Trophoblast cell (in vitro differentiated cells and primary cell): Measurements from ENCODE around the gene NFYA.

Experiments used
- DNase-seq, 2 donors: peaks; one replicate each; pipeline ENCODE4 v3.0.0-alpha.2; 2016
- H2AFZ ChIP-seq: 2 replicates; pipeline ENCODE4 v1.6.1; 2013; ENCODE audit warnings: low read length, moderate library complexity, mild to moderate bottlenecking; ENCODE audit not compliant: insufficient read depth, poor library complexity
- H2AK5ac ChIP-seq: 2 replicates; pipeline ENCODE4 v1.6.1; 2013; ENCODE audit warnings: mild to moderate bottlenecking, low read length
- H2BK120ac ChIP-seq: 2 replicates; pipeline ENCODE4 v1.6.1; 2013; ENCODE audit warnings: low read length, mild to moderate bottlenecking, moderate library complexity; ENCODE audit not compliant: insufficient read depth, poor library complexity
- H2BK12ac ChIP-seq: 2 replicates; pipeline ENCODE4 v1.6.1; 2013; ENCODE audit warnings: mild to moderate bottlenecking, low read length, moderate library complexity
- H2BK5ac ChIP-seq: 2 replicates; pipeline ENCODE4 v1.6.1; 2013; ENCODE audit warnings: low read length, low read depth, moderate library complexity, mild to moderate bottlenecking; ENCODE audit not compliant: poor library complexity
- H3K14ac ChIP-seq: 2 replicates; pipeline ENCODE4 v1.6.1; 2013; ENCODE audit warnings: mild to moderate bottlenecking, low read length
- H3K18ac ChIP-seq: 2 replicates; pipeline ENCODE4 v1.6.1; 2013; ENCODE audit warnings: mild to moderate bottlenecking, low read length
- H3K23ac ChIP-seq: 2 replicates; pipeline ENCODE4 v1.6.1; 2013; ENCODE audit warnings: low read length
- H3K27ac ChIP-seq: 2 replicates; pipeline ENCODE4 v1.5.1; 2013; ENCODE audit warnings: low read depth, mild to moderate bottlenecking, inconsistent platforms, low read length, moderate library complexity
- H3K27me3 ChIP-seq: 2 replicates; pipeline ENCODE4 v1.6.1; 2013; ENCODE audit warnings: inconsistent platforms, mild to moderate bottlenecking, low read length, moderate library complexity; ENCODE audit not compliant: insufficient read depth
- H3K36me3 ChIP-seq, 2 experiments: 1 replicate in 1 of 2; 2 replicates in 1 of 2; pipeline ENCODE4 v1.6.1; 2013; ENCODE audit warnings: low read length in 2 of 2, mild to moderate bottlenecking in 2 of 2, moderate library complexity in 1 of 2; ENCODE audit not compliant: insufficient read depth in 2 of 2, control insufficient read depth in 1 of 2
- H3K4ac ChIP-seq: 2 replicates; pipeline ENCODE4 v1.6.1; 2013; ENCODE audit warnings: low read depth, mild to moderate bottlenecking, low read length, moderate library complexity
- H3K4me1 ChIP-seq, 2 experiments: 1 replicate in 1 of 2; 2 replicates in 1 of 2; pipeline ENCODE4 v1.6.1; 2013; ENCODE audit warnings: low read length in 2 of 2, mild to moderate bottlenecking in 2 of 2, moderate library complexity in 1 of 2; ENCODE audit not compliant: insufficient read depth in 2 of 2, control insufficient read depth in 1 of 2
- H3K4me2 ChIP-seq: 2 replicates; pipeline ENCODE4 v1.6.1; 2013; ENCODE audit warnings: inconsistent platforms, mild to moderate bottlenecking, low read length, moderate library complexity
- H3K4me3 ChIP-seq: 2 replicates; pipeline ENCODE4 v1.5.1; 2013; ENCODE audit warnings: mild to moderate bottlenecking, low read depth, low read length, inconsistent platforms
- H3K79me1 ChIP-seq: one replicate; pipeline ENCODE4 v1.6.1; 2013; ENCODE audit warnings: low read length
- H3K79me2 ChIP-seq: 2 replicates; pipeline ENCODE4 v1.6.1; 2013; ENCODE audit warnings: low read length, mild to moderate bottlenecking; ENCODE audit not compliant: control insufficient read depth, insufficient read depth, poor library complexity
- H3K9ac ChIP-seq: 2 replicates; pipeline ENCODE4 v1.6.1; 2013; ENCODE audit warnings: mild to moderate bottlenecking, low read length
- H3K9me3 ChIP-seq: 2 replicates; pipeline ENCODE4 v1.6.1; 2013; ENCODE audit warnings: low read depth, mild to moderate bottlenecking, control low read depth, inconsistent platforms, low read length; ENCODE audit not compliant: insufficient read depth
- H4K12ac ChIP-seq: 2 replicates; pipeline ENCODE4 v1.6.1; 2013; ENCODE audit warnings: low read depth, mild to moderate bottlenecking, low read length, moderate library complexity
- H4K8ac ChIP-seq: 2 replicates; pipeline ENCODE4 v1.6.1; 2013; ENCODE audit warnings: low read depth, mild to moderate bottlenecking, low read length, moderate library complexity
- H4K91ac ChIP-seq: one replicate; pipeline ENCODE4 v1.6.1; 2013; ENCODE audit warnings: low read depth, mild to moderate bottlenecking, low read length, moderate library complexity
- WGBS: extraction: QIAGEN DNeasy Blood & Tissue Kit; methylation state at CpG from one replicate; pipeline ENCODE4 v1.1.7; 2013; ENCODE audit warnings: missing lambda C conversion rate; ENCODE audit not compliant: insufficient read length, insufficient coverage; ENCODE audit errors: extremely low coverage; 5-methylcytosine and 5-hydroxymethylcytosine counted together

The NFYA gene

GRCh38 chr6:41075651-41076626 is 3.2 kb downstream of the NFYA start:
- Histone ChIP-seq H3K9ac (no peak overlapping the region), H3K14ac (no peak overlapping the region), H3K79me2 (peaks cover 25% of the 10 kb centered on the region), H4K91ac (no peak overlapping the region), H3K4ac (peak overlapping the region; percentile 97), H2BK5ac (no peak overlapping the region), H2AK5ac (no peak overlapping the region), H3K18ac (no peak overlapping the region), H3K27me3 (no peaks in the 10 kb centered on the region), H3K4me1 (peaks cover 2 to 4% of the 10 kb centered on the region in 2 experiments), H2AFZ (no peak overlapping the region), H4K8ac (no peak overlapping the region), H3K9me3 (no peaks in the 10 kb centered on the region), H3K36me3 (peaks cover 9 to 13% of the 10 kb centered on the region in 2 experiments), H3K23ac (no peak overlapping the region), H2BK120ac (no peak overlapping the region), H4K12ac (no peak overlapping the region), H3K27ac (no peak overlapping the region), H2BK12ac (no peak overlapping the region), H3K4me3 (no peak overlapping the region), H3K4me2 (no peak overlapping the region), H3K79me1 (peaks cover 19% of the 10 kb centered on the region)
- WGBS: no CpG with 5 or more reads among the region's 4 CpGs
- DNase-seq: no peak

- no peak overlapping the region for H2BK120ac ChIP-seq
- H4K8ac ChIP-seq: no peak overlapping the region
- H3K79me2 ChIP-seq: peaks cover 22% of the 10 kb centered on the region
- no peak overlapping the region for H4K12ac ChIP-seq
- no peak overlapping the region for H3K27ac ChIP-seq
- H3K18ac ChIP-seq: no peak overlapping the region
- no peak overlapping the region for H3K4me3 ChIP-seq
- no peak overlapping the region for H3K9ac ChIP-seq
- H4K91ac ChIP-seq: no peak overlapping the region
- H2AFZ ChIP-seq: no peak overlapping the region
- no peak overlapping the region for H2AK5ac ChIP-seq
- H3K4ac ChIP-seq: peak overlapping the region; percentile 94
- DNase-seq: peak in 1 of 2 donors; percentile 41
- no peak overlapping the region for H3K14ac ChIP-seq
- peaks cover 10% of the 10 kb centered on the region for H3K79me1 ChIP-seq
- H2BK12ac ChIP-seq: no peak overlapping the region
- no peak overlapping the region for H3K4me2 ChIP-seq
- H3K27me3 ChIP-seq: no peaks in the 10 kb centered on the region
- H3K36me3 ChIP-seq: peaks cover 10 to 16% of the 10 kb centered on the region in 2 experiments
- peaks cover 2 to 4% of the 10 kb centered on the region in 2 experiments for H3K4me1 ChIP-seq
- WGBS: no CpG with 5 or more reads among the region's 2 CpGs
- H3K9me3 ChIP-seq: no peaks in the 10 kb centered on the region
- H3K23ac ChIP-seq: no peak overlapping the region
- H2BK5ac ChIP-seq: no peak overlapping the region
Measured at GRCh38 chr6:41077536-41077935, 4.8 kb downstream of the NFYA start.

GRCh38 chr6:41078101-41078500 is 5.3 kb downstream of the NFYA start:
- Histone ChIP-seq H3K4me3 (no peak overlapping the region), H3K79me1 (peaks cover 5% of the 10 kb centered on the region), H3K9me3 (no peaks in the 10 kb centered on the region), H3K36me3 (peaks cover 10 to 16% of the 10 kb centered on the region in 2 experiments), H3K4me1 (peaks cover 2 to 4% of the 10 kb centered on the region in 2 experiments), H3K4ac (no peak overlapping the region), H3K9ac (no peak overlapping the region), H4K8ac (no peak overlapping the region), H2AFZ (no peak overlapping the region), H3K18ac (no peak overlapping the region), H2BK120ac (no peak overlapping the region), H3K14ac (no peak overlapping the region), H3K4me2 (no peak overlapping the region), H3K27ac (no peak overlapping the region), H3K79me2 (peaks cover 21% of the 10 kb centered on the region), H2AK5ac (no peak overlapping the region), H2BK12ac (no peak overlapping the region), H2BK5ac (no peak overlapping the region), H3K27me3 (no peaks in the 10 kb centered on the region), H4K12ac (no peak overlapping the region), H3K23ac (no peak overlapping the region), H4K91ac (no peak overlapping the region)
- WGBS: no CpG with 5 or more reads among the region's 3 CpGs
- no peak for DNase-seq

- H4K91ac ChIP-seq: no peak overlapping the region
- H3K14ac ChIP-seq: no peak overlapping the region
- no peak overlapping the region for H2BK5ac ChIP-seq
- H2AK5ac ChIP-seq: no peak overlapping the region
- no peaks in the 10 kb centered on the region for H3K27me3 ChIP-seq
- WGBS: no CpG with 5 or more reads among the region's 1 CpG
- no peak overlapping the region for H4K8ac ChIP-seq
- H3K79me1 ChIP-seq: no peaks in the 10 kb centered on the region
- H3K9me3 ChIP-seq: no peaks in the 10 kb centered on the region
- no peak overlapping the region for H4K12ac ChIP-seq
- no peak overlapping the region for H3K23ac ChIP-seq
- peaks cover 13% of the 10 kb centered on the region for H3K79me2 ChIP-seq
- no peak overlapping the region for H3K27ac ChIP-seq
- no peak overlapping the region for H2BK120ac ChIP-seq
- no peak for DNase-seq
- no peak overlapping the region for H3K9ac ChIP-seq
- H2BK12ac ChIP-seq: no peak overlapping the region
- H3K4me2 ChIP-seq: no peak overlapping the region
- no peak overlapping the region for H3K18ac ChIP-seq
- H2AFZ ChIP-seq: no peak overlapping the region
- H3K4me1 ChIP-seq: peaks cover 2 to 4% of the 10 kb centered on the region in 2 experiments
- H3K4me3 ChIP-seq: no peak overlapping the region
- H3K36me3 ChIP-seq: peaks cover 11 to 18% of the 10 kb centered on the region in 2 experiments
- peak overlapping the region; percentile 67 for H3K4ac ChIP-seq
Measured at GRCh38 chr6:41079080-41079479, 6.3 kb downstream of the NFYA start.
